H9 (cell line): ENCODE measurements around the gene EPO. TPM values are rescaled to one million over a fixed set of nuclear protein-coding genes. Genes with fewer than 3 reads are reported as not detected.

Experiments
- DNase-seq: peaks from one replicate; pipeline ENCODE4 v3.0.0-alpha.2; 2017
- H2AFZ ChIP-seq: one replicate; pipeline ENCODE4 v1.6.1; 2013; ENCODE audit warnings: mild to moderate bottlenecking, low read length, control low read depth, moderate library complexity
- H2AK5ac ChIP-seq: 2 replicates; pipeline ENCODE4 v1.6.1; 2013; ENCODE audit warnings: low read length, control low read depth, mixed read lengths; ENCODE audit not compliant: insufficient read length
- H2BK120ac ChIP-seq: one replicate; pipeline ENCODE4 v1.6.1; 2013; ENCODE audit warnings: low read depth, mild to moderate bottlenecking, low read length, control low read depth, inconsistent platforms; ENCODE audit not compliant: poor library complexity, severe bottlenecking
- H2BK12ac ChIP-seq: 2 replicates; pipeline ENCODE4 v1.6.1; 2013; ENCODE audit warnings: low read length, control low read depth, mixed read lengths, low read depth; ENCODE audit not compliant: insufficient read length
- H2BK15ac ChIP-seq: 2 replicates; pipeline ENCODE4 v1.6.1; 2013; ENCODE audit warnings: low read depth, low read length, control low read depth
- H2BK20ac ChIP-seq: one replicate; pipeline ENCODE4 v1.6.1; 2013; ENCODE audit warnings: low read depth, mild to moderate bottlenecking, low read length, control low read depth, inconsistent platforms; ENCODE audit not compliant: poor library complexity, severe bottlenecking
- H2BK5ac ChIP-seq: 2 replicates; pipeline ENCODE4 v1.6.1; 2013; ENCODE audit warnings: low read length, control low read depth, mixed read lengths; ENCODE audit not compliant: insufficient read length
- H3K14ac ChIP-seq: 2 replicates; pipeline ENCODE4 v1.6.1; 2013; ENCODE audit warnings: low read length, control low read depth; ENCODE audit not compliant: insufficient read depth
- H3K18ac ChIP-seq: 2 replicates; pipeline ENCODE4 v1.6.1; 2013; ENCODE audit warnings: low read depth, mild to moderate bottlenecking, mixed read lengths, low read length, control low read depth; ENCODE audit not compliant: insufficient read length
- H3K23ac ChIP-seq: 2 replicates; pipeline ENCODE4 v1.6.1; 2013; ENCODE audit warnings: low read length, control low read depth, mixed read lengths, low read depth; ENCODE audit not compliant: insufficient read length
- H3K23me2 ChIP-seq: 2 replicates; pipeline ENCODE4 v1.6.1; 2013; ENCODE audit warnings: low read depth, mild to moderate bottlenecking, mixed read lengths, low read length, control low read depth; ENCODE audit not compliant: insufficient read length, poor library complexity, severe bottlenecking
- H3K27ac ChIP-seq: 2 replicates; pipeline ENCODE4 v1.5.1; 2013; ENCODE audit warnings: low read length, control low read depth, mixed read lengths, low read depth; ENCODE audit not compliant: insufficient read length
- H3K27me3 ChIP-seq: 2 replicates; pipeline ENCODE4 v1.6.1; 2013; ENCODE audit warnings: low read length, control low read depth, inconsistent platforms; ENCODE audit not compliant: insufficient read depth
- H3K4ac ChIP-seq: 2 replicates; pipeline ENCODE4 v1.6.1; 2013; ENCODE audit warnings: low read depth, mild to moderate bottlenecking, control low read depth, inconsistent platforms, low read length, moderate library complexity
- H3K4me1 ChIP-seq: 2 replicates; pipeline ENCODE4 v1.6.1; 2013; ENCODE audit warnings: low read length, control low read depth, inconsistent platforms; ENCODE audit not compliant: insufficient read depth
- H3K4me2 ChIP-seq: 2 replicates; pipeline ENCODE4 v1.6.1; 2013; ENCODE audit warnings: low read length, control low read depth, mixed read lengths; ENCODE audit not compliant: insufficient read length, insufficient read depth
- H3K56ac ChIP-seq: 2 replicates; pipeline ENCODE4 v1.6.1; 2013; ENCODE audit warnings: low read depth, mild to moderate bottlenecking, mixed read lengths, low read length, control low read depth; ENCODE audit not compliant: insufficient read length
- H3K79me1 ChIP-seq: 2 replicates; pipeline ENCODE4 v1.6.1; 2013; ENCODE audit warnings: low read depth, mild to moderate bottlenecking, moderate library complexity, low read length, control low read depth, inconsistent platforms; ENCODE audit not compliant: insufficient read depth, poor library complexity, severe bottlenecking
- H3K79me2 ChIP-seq: 2 replicates; pipeline ENCODE4 v1.6.1; 2013; ENCODE audit warnings: low read length, control low read depth, inconsistent platforms; ENCODE audit not compliant: insufficient read depth
- H3K9ac ChIP-seq: 2 replicates; pipeline ENCODE4 v1.6.1; 2013; ENCODE audit warnings: low read length, control low read depth, mixed read lengths; ENCODE audit not compliant: insufficient read length; ENCODE audit errors: extremely low read depth
- H3K9me3 ChIP-seq: one replicate; pipeline ENCODE4 v1.6.1; 2013; ENCODE audit warnings: low read depth, low read length, inconsistent platforms; ENCODE audit not compliant: control insufficient read depth
- H3T11ph ChIP-seq: one replicate; pipeline ENCODE4 v1.6.1; 2013; ENCODE audit warnings: mild to moderate bottlenecking, low read length, control low read depth, inconsistent platforms
- H4K20me1 ChIP-seq: one replicate; pipeline ENCODE4 v1.6.1; 2013; ENCODE audit not compliant: control insufficient read depth, insufficient read length, insufficient read depth
- H4K5ac ChIP-seq: 2 replicates; pipeline ENCODE4 v1.6.1; 2013; ENCODE audit warnings: low read depth, mild to moderate bottlenecking, mixed read lengths, low read length, control low read depth; ENCODE audit not compliant: insufficient read length
- H4K8ac ChIP-seq: replicated peaks from 2 replicates; pipeline ENCODE4 v1.6.1; 2013; ENCODE audit warnings: low read length, control low read depth, mixed read lengths, low read depth; ENCODE audit not compliant: insufficient read length
- H4K91ac ChIP-seq: 2 replicates; pipeline ENCODE4 v1.6.1; 2013; ENCODE audit warnings: low read depth, mild to moderate bottlenecking, moderate library complexity, mixed read lengths, low read length, control low read depth; ENCODE audit not compliant: insufficient read length
- H3K27ac Mint-ChIP-seq, 3 experiments: 2 replicates in 2 of 3; 3 replicates in 1 of 3; pipeline ENCODE4 v1.8.0; 2020 to 2021; ENCODE audit warnings: mixed read lengths in 3 of 3, mild to moderate bottlenecking in 1 of 3, moderate library complexity in 1 of 3
- H3K27me3 Mint-ChIP-seq: 2 replicates; pipeline ENCODE4 v1.8.0; 2021; ENCODE audit warnings: low read depth, mild to moderate bottlenecking, moderate library complexity, mixed read lengths
- H3K36me3 Mint-ChIP-seq, 3 experiments: 2 replicates in 2 of 3; 3 replicates in 1 of 3; pipeline ENCODE4 v1.8.0; 2020 to 2021; ENCODE audit warnings: low read depth in 3 of 3, mixed read lengths in 3 of 3; ENCODE audit not compliant: insufficient read depth in 1 of 3
- H3K4me1 Mint-ChIP-seq, 2 experiments: 2 replicates each; pipeline ENCODE4 v1.8.0; 2020; ENCODE audit warnings: mixed read lengths in 2 of 2
- H3K4me3 Mint-ChIP-seq, 2 experiments: 2 replicates in 1 of 2; 3 replicates in 1 of 2; pipeline ENCODE4 v1.8.0; 2020 to 2021; ENCODE audit warnings: mild to moderate bottlenecking in 2 of 2, mixed read lengths in 2 of 2, moderate library complexity in 1 of 2
- H3K9me3 Mint-ChIP-seq, 2 experiments: 2 replicates in 1 of 2; 3 replicates in 1 of 2; pipeline ENCODE4 v1.8.0; 2020; ENCODE audit warnings: mild to moderate bottlenecking in 2 of 2, mixed read lengths in 2 of 2, moderate library complexity in 1 of 2
- WGBS: extraction: QIAGEN DNeasy Blood & Tissue Kit; methylation state at CpG from one replicate; pipeline ENCODE4 v1.1.7; 2013; ENCODE audit warnings: missing lambda C conversion rate, low lambda C conversion rate, mixed read lengths; ENCODE audit not compliant: insufficient read length; ENCODE audit errors: extremely low coverage; 5-methylcytosine and 5-hydroxymethylcytosine counted together
- total RNA-seq: library from RNA; stranded (reverse); gene quantifications from 2 replicates; pipeline ENCODE4 v1.2.1, GENCODE V29; 2021
- TF ChIP-seq, protein P1 (sequence below): fragments of 200-600 bp; sonication (generic); conservative IDR thresholded peaks from 3 replicates; pipeline ENCODE4 v1.8.0; 2021; ENCODE audit warnings: antibody characterized with exemption, mild to moderate bottlenecking

EPO gene
- total RNA-seq, 1 experiment from 2014 or later, result 0.44 TPM

DNA sequence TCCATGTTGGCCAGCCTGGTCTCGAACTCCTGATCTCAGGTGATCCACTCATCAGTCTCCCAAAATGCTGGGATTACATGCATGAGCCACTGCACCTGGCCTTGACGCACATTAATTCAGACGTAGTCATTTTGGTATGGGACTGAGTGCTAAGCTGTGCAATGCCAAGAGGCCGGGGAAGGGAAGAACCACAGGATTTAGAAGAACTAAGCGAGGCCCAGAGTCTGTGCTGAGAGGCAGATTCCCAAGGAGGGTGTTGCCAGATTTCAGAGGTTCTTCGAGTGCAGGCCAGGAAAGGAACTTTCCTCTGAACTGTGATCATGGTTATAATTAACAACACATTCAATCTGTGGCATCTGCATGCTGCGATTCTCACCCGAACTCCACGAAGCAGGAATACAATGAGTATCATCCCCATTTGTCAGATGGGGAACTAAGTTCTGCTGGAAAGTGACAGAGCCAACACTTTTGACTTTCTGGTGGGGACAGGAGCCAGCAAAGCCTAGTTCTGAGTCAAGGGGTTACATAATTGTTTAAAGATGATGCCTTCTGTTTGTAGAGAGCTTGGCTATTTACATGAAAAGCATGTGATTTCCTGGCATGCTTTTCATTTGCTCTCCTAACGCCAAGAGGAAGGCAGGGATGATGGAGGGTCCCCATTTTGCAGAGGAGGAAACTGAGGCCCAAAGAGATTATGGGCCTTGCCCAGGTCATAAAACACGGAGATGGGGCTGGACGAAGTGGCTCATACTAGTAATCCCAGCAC, 6.9 kb downstream of the EPO start:
- H3K4me1 Mint-ChIP-seq, result peaks cover 7 to 11% of the 10 kb centered on the region in 2 experiments
- no peak overlapping the region for H3K27ac Mint-ChIP-seq

More for the DNA sequence above, 6.9 kb downstream of the EPO start:
- H2AFZ ChIP-seq, result no peak overlapping the region
- no peaks in the 10 kb centered on the region for H3K79me1 ChIP-seq
- H4K20me1 ChIP-seq, result no peaks in the 10 kb centered on the region
- no peak overlapping the region for H2BK5ac ChIP-seq
- no peak overlapping the region for H4K8ac ChIP-seq
- H3K9me3 ChIP-seq, result no peaks in the 10 kb centered on the region
- WGBS, result no CpG with 5 or more reads among the region's 12 CpGs
- no peak overlapping the region for H3T11ph ChIP-seq
- H3K23me2 ChIP-seq, result no peaks in the 10 kb centered on the region
- Mint-ChIP-seq H3K9me3 (no peaks in the 10 kb centered on the region), H3K4me3 (no peak overlapping the region), H3K36me3 (no peaks in the 10 kb centered on the region), H3K27me3 (peaks cover 44% of the 10 kb centered on the region)
- H3K4me1 ChIP-seq, result no peaks in the 10 kb centered on the region
- no peak overlapping the region for H3K27ac ChIP-seq
- H3K23ac ChIP-seq, result no peak overlapping the region
- H3K56ac ChIP-seq, result no peak overlapping the region
- no peak for DNase-seq
- H2AK5ac ChIP-seq, result no peak overlapping the region
- H3K14ac ChIP-seq, result no peak overlapping the region
- TF ChIP-seq, protein P1, sequence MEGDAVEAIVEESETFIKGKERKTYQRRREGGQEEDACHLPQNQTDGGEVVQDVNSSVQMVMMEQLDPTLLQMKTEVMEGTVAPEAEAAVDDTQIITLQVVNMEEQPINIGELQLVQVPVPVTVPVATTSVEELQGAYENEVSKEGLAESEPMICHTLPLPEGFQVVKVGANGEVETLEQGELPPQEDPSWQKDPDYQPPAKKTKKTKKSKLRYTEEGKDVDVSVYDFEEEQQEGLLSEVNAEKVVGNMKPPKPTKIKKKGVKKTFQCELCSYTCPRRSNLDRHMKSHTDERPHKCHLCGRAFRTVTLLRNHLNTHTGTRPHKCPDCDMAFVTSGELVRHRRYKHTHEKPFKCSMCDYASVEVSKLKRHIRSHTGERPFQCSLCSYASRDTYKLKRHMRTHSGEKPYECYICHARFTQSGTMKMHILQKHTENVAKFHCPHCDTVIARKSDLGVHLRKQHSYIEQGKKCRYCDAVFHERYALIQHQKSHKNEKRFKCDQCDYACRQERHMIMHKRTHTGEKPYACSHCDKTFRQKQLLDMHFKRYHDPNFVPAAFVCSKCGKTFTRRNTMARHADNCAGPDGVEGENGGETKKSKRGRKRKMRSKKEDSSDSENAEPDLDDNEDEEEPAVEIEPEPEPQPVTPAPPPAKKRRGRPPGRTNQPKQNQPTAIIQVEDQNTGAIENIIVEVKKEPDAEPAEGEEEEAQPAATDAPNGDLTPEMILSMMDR, result no peak
- H2BK15ac ChIP-seq, result no peak overlapping the region
- no peaks in the 10 kb centered on the region for H3K79me2 ChIP-seq
- no peak overlapping the region for H3K18ac ChIP-seq
- no peak overlapping the region for H3K4me2 ChIP-seq
- no peak overlapping the region for H4K5ac ChIP-seq
- H4K91ac ChIP-seq, result no peak overlapping the region
- H3K27me3 ChIP-seq, result no peaks in the 10 kb centered on the region
- H2BK20ac ChIP-seq, result no peak overlapping the region
- no peak overlapping the region for H2BK12ac ChIP-seq
- no peak overlapping the region for H3K9ac ChIP-seq
- H2BK120ac ChIP-seq, result no peak overlapping the region
- H3K4ac ChIP-seq, result no peak overlapping the region
